ENCODE measurements around the gene ZNF653.

The ZNF653 gene
- total RNA-seq = 0.42 to 4.0 (median 1.7) reads per million in 17 experiments

- DNase-seq = peak; percentile 96 to 99 (median 98)
These were observed at the start of gene ZNF653 for GRCh38 chr19:11505504-11506100. TSS of gene ZNF653 (minus strand) at chr19:11505839. CDS start at chr19:11505786, 53 bp downstream.

DNA sequence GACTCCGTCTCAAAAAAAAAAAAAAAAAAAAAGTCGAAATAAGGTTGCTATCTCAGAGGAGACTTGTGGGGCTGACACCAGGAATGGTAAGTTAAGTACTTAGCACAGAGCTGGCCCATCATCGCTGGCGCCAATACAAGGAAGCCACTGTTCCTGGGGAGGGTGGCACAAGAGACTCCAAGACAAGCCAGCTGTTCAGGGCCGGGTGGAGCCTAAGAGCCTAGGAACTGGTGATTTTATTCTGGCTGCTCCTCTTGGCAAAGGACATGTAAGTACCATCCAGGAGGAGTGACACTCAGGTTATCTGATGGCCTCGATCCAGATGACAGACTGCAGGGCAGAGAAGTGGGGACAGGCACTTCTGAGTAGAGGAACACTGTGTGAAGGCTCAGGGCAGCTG, 49.6 kb upstream of the ZNF653 start:
- DNase-seq = no peak

GRCh38 chr19:11554160-11554559, 48.5 kb upstream of the ZNF653 start:
- DNase-seq = no peak

DNA sequence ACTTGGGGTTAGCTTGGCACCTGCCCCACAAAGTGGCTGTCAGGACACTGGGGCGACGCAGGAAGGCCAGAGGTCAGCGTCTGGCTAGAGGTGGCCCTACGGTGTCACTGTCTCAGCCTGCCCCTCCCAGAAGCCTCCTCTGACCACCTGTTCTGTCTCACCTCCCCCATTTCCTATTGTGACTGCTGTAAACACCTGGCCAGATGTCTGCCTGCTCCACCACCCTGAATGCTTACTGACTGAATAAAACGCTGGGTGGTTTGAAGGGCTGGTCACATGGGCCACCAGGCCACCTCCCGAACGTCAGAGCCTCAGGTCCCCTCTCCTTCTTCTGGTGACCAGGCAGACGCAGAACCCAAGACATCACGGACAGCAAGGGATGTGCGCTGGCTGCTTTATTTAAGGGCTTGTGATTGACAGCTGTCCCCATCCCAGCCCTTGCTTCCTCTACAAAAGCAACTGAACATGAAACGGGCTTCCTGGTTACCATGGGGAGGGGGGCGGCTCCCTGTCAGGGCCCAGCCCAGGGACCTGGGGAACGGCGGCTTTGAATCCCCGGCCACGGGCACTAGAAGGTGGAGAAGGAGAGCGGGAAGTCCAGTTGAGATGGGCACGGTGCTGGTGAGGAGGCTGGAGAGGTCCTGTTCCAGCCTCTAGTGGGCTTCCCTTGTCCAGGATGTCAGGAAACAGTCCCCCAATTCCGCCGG, 47.2 kb upstream of the ZNF653 start:
- no peak for DNase-seq

GRCh38 chr19:11551603-11552235, 46.1 kb upstream of the ZNF653 start:
- peak in 1 of 4 experiments; percentile 18 for DNase-seq

- DNase-seq = no peak
These were observed 44.6 kb upstream of the ZNF653 start for GRCh38 chr19:11550265-11550664.

DNA sequence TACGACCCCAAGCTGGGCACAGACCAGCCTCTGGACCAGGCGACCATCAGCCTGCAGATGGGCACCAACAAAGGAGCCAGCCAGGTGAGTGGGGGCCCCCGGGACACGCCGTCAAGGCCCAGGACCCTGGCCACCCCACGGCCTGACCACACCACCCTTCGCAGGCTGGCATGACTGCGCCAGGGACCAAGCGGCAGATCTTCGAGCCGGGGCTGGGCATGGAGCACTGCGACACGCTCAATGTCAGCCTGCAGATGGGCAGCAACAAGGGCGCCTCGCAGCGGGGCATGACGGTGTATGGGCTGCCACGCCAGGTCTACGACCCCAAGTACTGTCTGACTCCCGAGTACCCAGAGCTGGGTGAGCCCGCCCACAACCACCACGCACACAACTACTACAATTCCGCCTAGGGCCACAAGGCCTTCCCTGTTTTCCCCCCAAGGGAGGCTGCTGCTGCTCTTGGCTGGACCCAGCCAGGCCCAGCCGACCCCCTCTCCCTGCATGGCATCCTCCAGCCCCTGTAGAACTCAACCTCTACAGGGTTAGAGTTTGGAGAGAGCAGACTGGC, 43.8 kb upstream of the ZNF653 start:
- no peak for DNase-seq

GRCh38 chr19:11547929-11548700, 42.5 kb upstream of the ZNF653 start:
- no peak for DNase-seq

- no peak for DNase-seq
These were observed 35.6 kb upstream of the ZNF653 start for GRCh38 chr19:11541238-11541637.

DNA sequence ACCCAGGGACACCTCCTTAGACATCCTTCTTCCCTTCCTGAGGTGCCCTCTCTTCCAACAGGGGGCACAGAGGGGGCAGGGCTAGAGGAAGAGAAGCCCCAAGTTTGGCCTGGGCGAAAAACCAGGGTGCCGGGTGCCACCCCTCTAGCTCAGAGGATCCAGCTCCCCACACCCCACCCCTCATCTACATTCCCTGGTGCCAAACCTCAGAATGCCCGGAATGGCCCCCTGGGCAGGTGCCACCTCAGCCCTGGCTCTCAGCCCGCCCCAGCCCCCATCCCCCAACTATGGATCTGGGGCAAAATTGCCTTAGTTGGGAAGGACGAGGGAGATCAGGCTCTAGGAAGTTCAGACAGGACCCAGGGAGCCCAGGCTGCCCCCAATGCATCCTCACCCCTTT, 35.0 kb upstream of the ZNF653 start:
- DNase-seq = no peak

DNA sequence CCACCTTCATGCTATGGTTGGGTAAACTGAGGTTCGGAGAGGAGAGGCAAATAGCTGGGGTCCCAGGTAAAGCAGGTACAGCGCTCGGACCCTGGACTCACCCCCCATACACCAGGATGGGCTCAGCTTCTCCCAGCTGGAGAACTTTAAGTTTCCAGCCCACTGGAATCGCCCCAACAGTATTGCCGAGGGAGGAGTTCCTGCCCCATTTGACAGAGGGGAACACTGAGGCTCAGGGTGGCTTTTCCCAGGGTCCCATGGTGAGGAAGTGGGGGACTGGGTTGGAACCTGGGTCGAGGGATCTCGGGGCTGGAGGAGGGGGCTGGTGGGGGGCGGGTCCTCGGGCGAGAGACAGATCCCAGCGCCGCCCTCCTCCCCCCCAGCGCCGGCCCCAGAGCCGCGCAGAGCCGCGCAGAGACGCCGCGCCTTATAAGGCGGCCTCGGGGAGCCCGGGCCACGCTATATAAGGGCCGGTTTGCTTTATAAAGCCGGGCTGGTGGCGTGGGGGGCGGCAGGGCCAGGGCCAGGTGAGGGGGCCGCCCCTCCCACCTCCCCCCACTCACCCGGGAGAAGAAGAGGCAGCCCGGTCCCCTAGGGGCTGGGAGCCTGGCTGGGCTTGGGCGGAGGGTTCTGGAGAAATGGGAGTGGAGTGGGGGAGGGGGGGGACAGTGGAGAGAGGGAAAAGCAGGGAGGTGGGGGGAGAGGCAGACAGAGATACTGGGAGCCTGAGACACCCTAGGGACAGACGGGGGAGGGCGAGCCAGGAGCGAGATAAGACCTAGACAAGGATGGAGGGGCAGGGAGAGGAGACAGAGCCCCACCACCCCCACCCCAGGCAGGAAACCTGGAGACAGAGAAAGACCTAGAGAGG, 34.1 kb upstream of the ZNF653 start:
- no peak for DNase-seq

DNA sequence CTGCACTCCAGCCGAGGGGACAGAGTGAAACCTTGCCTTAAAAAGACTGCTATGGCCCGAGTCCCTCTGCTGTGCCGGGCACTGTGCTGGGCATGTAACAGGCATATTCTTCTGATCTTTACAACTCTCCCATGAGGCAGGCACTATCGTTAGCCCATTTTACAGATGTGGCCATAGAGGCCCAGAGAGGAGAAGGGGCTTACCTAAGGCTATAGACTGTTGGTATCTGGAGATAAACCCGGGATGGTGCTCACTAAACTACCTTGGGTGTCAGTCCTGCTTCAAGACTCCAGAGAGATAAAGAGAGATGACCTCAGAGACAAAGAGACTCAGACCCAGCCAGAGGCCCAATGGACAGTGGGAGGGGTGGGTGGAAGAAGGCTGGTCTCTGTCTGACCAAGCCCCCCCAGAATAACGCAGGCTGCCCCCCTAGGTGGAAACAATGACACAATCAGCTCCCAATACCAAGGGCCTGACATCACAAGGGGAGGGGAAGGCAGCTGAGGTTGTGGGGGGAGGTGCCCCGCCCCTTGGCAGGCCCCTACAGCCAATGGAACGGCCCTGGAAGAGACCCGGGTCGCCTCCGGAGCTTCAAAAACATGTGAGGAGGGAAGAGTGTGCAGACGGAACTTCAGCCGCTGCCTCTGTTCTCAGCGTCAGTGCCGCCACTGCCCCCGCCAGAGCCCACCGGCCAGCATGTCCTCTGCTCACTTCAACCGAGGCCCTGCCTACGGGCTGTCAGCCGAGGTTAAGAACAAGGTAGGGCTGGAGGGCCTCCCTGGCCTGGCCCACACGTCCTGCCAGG, 32.8 kb upstream of the ZNF653 start, which contains the start of gene CNN1:
Gene CNN1 (plus strand): TSS at position 620 of the 805 bp plus-strand sequence. CDS start 77 bp downstream, at position 697.
- DNase-seq = no peak

- peak; percentile 92 to 97 (median 95) for DNase-seq
These were observed 30.4 kb upstream of the ZNF653 start for GRCh38 chr19:11535792-11536595.

GRCh38 chr19:11534948-11535347, 29.3 kb upstream of the ZNF653 start:
- peak in 3 of 4 experiments; percentile 9 to 19 (median 16) for DNase-seq

GRCh38 chr19:11534538-11534937, 28.9 kb upstream of the ZNF653 start:
- DNase-seq = peak in 3 of 4 experiments; percentile 14 to 28 (median 19)

DNA sequence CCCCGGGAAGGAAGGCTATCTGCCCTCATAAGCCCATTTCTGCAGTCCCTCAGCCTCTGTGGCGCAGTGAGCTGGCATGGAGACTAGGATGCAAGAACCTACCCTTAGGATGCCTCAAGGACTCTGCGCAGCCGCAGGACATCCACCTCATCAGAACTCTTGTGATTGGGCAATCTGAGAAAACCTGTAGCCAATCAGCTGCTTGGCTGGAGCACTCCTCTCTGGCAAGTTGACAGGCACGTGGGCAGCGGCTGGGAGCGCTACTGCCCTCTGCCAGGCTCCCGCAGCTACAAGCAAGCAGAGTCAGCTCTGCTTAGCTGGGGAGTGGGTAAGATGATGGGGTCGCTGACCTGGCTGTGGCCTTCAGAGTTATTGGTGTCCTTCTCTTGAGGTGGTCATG, 24.8 kb upstream of the ZNF653 start:
- peak; percentile 59 to 78 (median 69) for DNase-seq

- peak; percentile 98 to 99 (median 99) for DNase-seq
These were observed 23.1 kb upstream of the ZNF653 start, which contains the start of gene ECSIT for GRCh38 chr19:11528551-11529341. TSS of gene ECSIT (minus strand) at chr19:11529134. CDS start at chr19:11519170, 9,964 bp downstream.

GRCh38 chr19:11519138-11519537, 13.5 kb upstream of the ZNF653 start:
- DNase-seq = no peak

GRCh38 chr19:11513946-11514345, 8.3 kb upstream of the ZNF653 start:
- DNase-seq = no peak
